B cell (primary cell): ENCODE measurements around the gene LRIT2. TPM values are rescaled to one million over a fixed set of nuclear protein-coding genes. Genes with fewer than 3 reads are reported as not detected.

ENCODE experiments used
- ATAC-seq: fragments of 200-7000 bp; cut with Tn5 transposase; one replicate; pipeline ENCODE4 v1.10.0; 2021; ENCODE audit warnings: low read depth, mild to moderate bottlenecking, moderate number of reproducible peaks, moderate library complexity
- CTCF ChIA-PET: fragments of 350-600 bp; sonication (Branson Sonifier 250); formaldehyde crosslinking; loops from one replicate; lab custom pipeline; 2021; ENCODE audit warnings: antibody characterized with exemption, inconsistent platforms; lab: Charles Lee
- POLR2A ChIA-PET: fragments of 350-600 bp; sonication (Branson Sonifier 250); formaldehyde crosslinking; loops from one replicate; lab custom pipeline; 2021; ENCODE audit warnings: antibody characterized with exemption; lab: Charles Lee
- DNase-seq: peaks from one replicate; pipeline ENCODE4 v3.0.0; 2013
- H2AFZ ChIP-seq: 2 replicates; pipeline ENCODE4 v1.6.1; 2012; ENCODE audit warnings: mild to moderate bottlenecking, low read depth, low read length; ENCODE audit not compliant: insufficient read depth, poor library complexity, severe bottlenecking
- H3K27ac ChIP-seq, 2 donors: 1 replicate in 1 of 2; 2 replicates in 1 of 2; pipeline ENCODE4 v1.5.1; 2012 to 2013; ENCODE audit warnings: low read length in 2 of 2, mild to moderate bottlenecking in 2 of 2, moderate library complexity in 1 of 2
- H3K27me3 ChIP-seq, 4 experiments: fragments of 200-600 bp in 1 of 4; sonication (generic) in 1 of 4; replicated peaks in 1 of 4; 1 replicate in 2 of 4; 2 replicates in 2 of 4; pipeline versions ENCODE4 v1.6.1 to v1.7.0; 2013 to 2016; ENCODE audit warnings: low read length in 3 of 4, mild to moderate bottlenecking in 2 of 4, mixed read lengths in 1 of 4, moderate library complexity in 1 of 4; ENCODE audit not compliant: insufficient read depth in 4 of 4, control insufficient read depth in 3 of 4; ENCODE audit errors: control extremely low read depth in 1 of 4
- H3K36me3 ChIP-seq, 2 experiments: replicated peaks in 1 of 2; 1 replicate in 1 of 2; 2 replicates in 1 of 2; pipeline versions ENCODE4 v1.6.1 to v1.7.1; 2013; ENCODE audit warnings: low read length in 1 of 2; ENCODE audit not compliant: insufficient read depth in 2 of 2, control insufficient read depth in 1 of 2; ENCODE audit errors: control extremely low read depth in 1 of 2, extremely low read depth in 1 of 2
- H3K4me1 ChIP-seq, 2 donors: fragments of 200-600 bp in 1 of 2; sonication (generic) in 1 of 2; 1 replicate in 1 of 2; 2 replicates in 1 of 2; pipeline versions ENCODE4 v1.5.1 to v1.6.1; 2013 to 2017; ENCODE audit warnings: low read length in 2 of 2; ENCODE audit not compliant: control insufficient read depth in 2 of 2, insufficient read depth in 2 of 2
- H3K4me2 ChIP-seq: replicated peaks from 2 replicates; pipeline ENCODE3; 2012; ENCODE audit warnings: mild to moderate bottlenecking, low read depth, low read length; ENCODE audit not compliant: poor library complexity, severe bottlenecking
- H3K4me3 ChIP-seq, 5 experiments: fragments of 200-600 bp in 1 of 5; sonication (generic) in 1 of 5; 1 replicate in 3 of 5; 2 replicates in 2 of 5; pipeline versions ENCODE4 v1.5.1 to v1.7.0; 2011 to 2016; ENCODE audit warnings: low read length in 4 of 5, mild to moderate bottlenecking in 4 of 5, low read depth in 2 of 5, control low read depth in 1 of 5, moderate library complexity in 1 of 5; ENCODE audit not compliant: insufficient read depth in 1 of 5; ENCODE audit errors: control extremely low read depth in 1 of 5, extremely low read depth in 1 of 5
- H3K79me2 ChIP-seq: fragments of 200-600 bp; sonication (generic); one replicate; pipeline ENCODE4 v1.6.0; 2016; ENCODE audit warnings: low read length; ENCODE audit not compliant: control insufficient read depth, insufficient read depth
- H3K9ac ChIP-seq: fragments of 200-600 bp; sonication (generic); 2 replicates; pipeline ENCODE4 v1.6.1; 2017; ENCODE audit warnings: mild to moderate bottlenecking, low read length, moderate library complexity
- H3K9me3 ChIP-seq, 3 donors: one replicate each; pipeline versions ENCODE4 v1.6.1 to v1.7.1; 2013; ENCODE audit warnings: low read length in 2 of 3; ENCODE audit not compliant: control insufficient read depth in 2 of 3, insufficient read depth in 1 of 3; ENCODE audit errors: control extremely low read depth in 1 of 3
- H4K20me1 ChIP-seq: 2 replicates; pipeline ENCODE4 v1.6.0; 2012; ENCODE audit warnings: mild to moderate bottlenecking, low read length; ENCODE audit not compliant: insufficient read depth, control insufficient read depth, poor library complexity, severe bottlenecking
- H3K27ac Mint-ChIP-seq: one replicate; pipeline ENCODE4 v1.8.0; 2021; ENCODE audit warnings: mixed read lengths
- H3K27me3 Mint-ChIP-seq: one replicate; pipeline ENCODE4 v1.8.0; 2021; ENCODE audit warnings: mixed read lengths
- H3K4me1 Mint-ChIP-seq: one replicate; pipeline ENCODE4 v1.8.0; 2021; ENCODE audit warnings: mixed read lengths
- H3K4me3 Mint-ChIP-seq: one replicate; pipeline ENCODE4 v1.8.0; 2021; ENCODE audit warnings: mixed read lengths
- H3K9me3 Mint-ChIP-seq: one replicate; pipeline ENCODE4 v1.8.0; 2022; ENCODE audit warnings: mixed read lengths; ENCODE audit not compliant: insufficient read depth
- CTCF ChIP-seq: fragments of 200-600 bp; IDR thresholded peaks from one replicate; pipeline ENCODE4 v1.8.0; 2022; ENCODE audit warnings: antibody characterized with exemption, mild to moderate bottlenecking
- EZH2 ChIP-seq: IDR thresholded peaks from 2 replicates; pipeline ENCODE4 v1.6.1; 2012; ENCODE audit warnings: borderline replicate concordance, low read depth, mild to moderate bottlenecking, moderate library complexity, low read length; ENCODE audit not compliant: insufficient read depth, poor library complexity, severe bottlenecking
- WGBS: methylation state at CpG from one replicate; pipeline ENCODE4 v1.1.5; 2013; ENCODE audit warnings: missing lambda C conversion rate; ENCODE audit not compliant: insufficient coverage; 5-methylcytosine and 5-hydroxymethylcytosine counted together
- intact Hi-C: fragments of 100-400 bp; cut with micrococcal nuclease; formaldehyde crosslinking; loops from one replicate; pipeline ENCODE4 v1.10.0; 2022
- polyA plus RNA-seq: library from polyadenylated mRNA; depleted of rRNA; stranded (reverse); fragments of >200 nt; gene quantifications from 2 replicates; pipeline ENCODE4 v1.2.3, GENCODE V29; 2012
- total RNA-seq, 2 donors: library from RNA; stranded (reverse); fragments of 120-200 nt in 1 of 2; gene quantifications; 1 replicate in 1 of 2; 2 replicates in 1 of 2; pipeline versions ENCODE4 v1.2.3 to v1.2.4, GENCODE V29; 2013 to 2022

LRIT2 gene
- total and polyA plus RNA-seq, 2 donors (not counting 1 experiment from before 2014, with no cell fraction given) = not detected

DNA sequence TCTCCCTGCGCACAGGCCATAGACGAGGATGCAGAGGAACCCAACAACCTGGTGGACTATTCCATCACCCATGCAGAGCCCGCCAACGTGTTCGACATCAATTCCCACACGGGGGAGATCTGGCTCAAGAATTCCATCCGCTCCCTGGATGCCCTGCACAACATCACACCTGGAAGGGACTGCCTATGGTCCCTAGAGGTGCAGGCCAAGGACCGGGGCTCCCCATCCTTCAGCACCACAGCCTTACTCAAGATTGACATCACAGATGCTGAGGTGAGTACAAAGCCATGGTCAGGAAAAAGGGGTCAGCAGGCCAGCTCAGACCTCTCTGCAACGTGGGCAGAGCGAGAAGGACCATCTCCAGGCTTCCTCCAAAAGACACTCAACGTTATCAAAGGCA lies 12.3 kb downstream of the LRIT2 start:
- 94% methylated on average over 8 of the region's 11 CpGs for WGBS
- no peak overlapping the region for H3K27ac Mint-ChIP-seq
- CTCF ChIA-PET = interaction anchor here (4.0 kb wide), 1 partner anchor 65 kb away, joined by 25 read pairs; no protein-coding TSS in a partner anchor
- no peak overlapping the region for H3K4me3 ChIP-seq
- no peak overlapping the region for H2AFZ ChIP-seq
- TF ChIP-seq CTCF (no peak), EZH2 (no peak)
- no peaks in the 10 kb centered on the region for H3K79me2 ChIP-seq
- H3K27me3 ChIP-seq = peaks cover 0 to 3% (median 0%) of the 10 kb centered on the region in 4 experiments
- no peak overlapping the region for H3K27ac ChIP-seq
- no peak overlapping the region for H3K4me3 Mint-ChIP-seq
- intact Hi-C loops = no loop called here
- no peaks in the 10 kb centered on the region for H3K36me3 ChIP-seq
- no peaks in the 10 kb centered on the region for H3K9me3 ChIP-seq
- POLR2A ChIA-PET = no interaction called here
- peaks cover 16% of the 10 kb centered on the region for H3K27me3 Mint-ChIP-seq
- DNase-seq = no peak
- no peaks in the 10 kb centered on the region for H3K4me1 Mint-ChIP-seq
- no peaks in the 10 kb centered on the region for H3K4me1 ChIP-seq
- no peaks in the 10 kb centered on the region for H3K9me3 Mint-ChIP-seq
- ATAC-seq = no peak
- no peak overlapping the region for H3K9ac ChIP-seq
- no peak overlapping the region for H3K4me2 ChIP-seq
- no peaks in the 10 kb centered on the region for H4K20me1 ChIP-seq

DNA sequence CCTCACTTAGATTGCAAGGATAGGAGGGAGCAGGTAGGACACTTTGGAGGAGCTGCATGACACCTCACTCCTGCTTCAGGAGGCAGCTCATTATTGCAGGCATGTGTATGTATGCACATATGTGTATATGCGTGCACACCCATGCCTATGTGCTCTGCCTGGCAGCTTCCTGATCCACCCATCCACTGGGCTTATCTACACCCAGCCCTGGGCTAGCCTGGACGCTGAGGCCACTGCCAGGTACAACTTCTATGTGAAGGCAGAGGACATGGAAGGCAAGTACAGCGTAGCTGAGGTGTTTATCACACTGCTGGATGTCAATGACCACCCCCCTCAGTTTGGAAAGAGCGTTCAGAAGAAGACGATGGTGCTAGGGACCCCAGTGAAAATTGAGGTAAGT lies 13.3 kb downstream of the LRIT2 start:
- no peaks in the 10 kb centered on the region for H4K20me1 ChIP-seq
- H3K79me2 ChIP-seq = no peaks in the 10 kb centered on the region
- ChIA-PET POLR2A (no interaction called here), CTCF (interaction anchor here (1.0 to 4.0 kb wide), 3 partner anchors 14 to 72 kb away, joined by 3 to 25 read pairs (median 3); no protein-coding TSS in a partner anchor)
- Mint-ChIP-seq H3K4me3 (no peak overlapping the region), H3K9me3 (no peaks in the 10 kb centered on the region), H3K27ac (no peak overlapping the region), H3K4me1 (no peaks in the 10 kb centered on the region), H3K27me3 (peaks cover 20% of the 10 kb centered on the region)
- DNase-seq = no peak
- 92% methylated on average over 5 of the region's 5 CpGs for WGBS
- no peaks in the 10 kb centered on the region for H3K4me1 ChIP-seq
- peaks cover 0 to 4% (median 2%) of the 10 kb centered on the region in 4 experiments for H3K27me3 ChIP-seq
- H3K36me3 ChIP-seq = no peaks in the 10 kb centered on the region
- H3K4me3 ChIP-seq = no peak overlapping the region
- no peak overlapping the region for H3K9ac ChIP-seq
- H3K9me3 ChIP-seq = no peaks in the 10 kb centered on the region
- no peak overlapping the region for H3K4me2 ChIP-seq
- intact Hi-C loops = no loop called here
- TF ChIP-seq EZH2 (no peak), CTCF (no peak)
- H2AFZ ChIP-seq = no peak overlapping the region
- ATAC-seq = no peak
- no peak overlapping the region for H3K27ac ChIP-seq
